CD4-positive, alpha-beta T cell treated with Interleukin-10 for 1 hour (primary cell): ENCODE measurements around the gene GPC6.

Source experiments
- DNase-seq: peaks from one replicate; pipeline ENCODE4 v3.0.0-alpha.2; 2020

GPC6 gene

DNA sequence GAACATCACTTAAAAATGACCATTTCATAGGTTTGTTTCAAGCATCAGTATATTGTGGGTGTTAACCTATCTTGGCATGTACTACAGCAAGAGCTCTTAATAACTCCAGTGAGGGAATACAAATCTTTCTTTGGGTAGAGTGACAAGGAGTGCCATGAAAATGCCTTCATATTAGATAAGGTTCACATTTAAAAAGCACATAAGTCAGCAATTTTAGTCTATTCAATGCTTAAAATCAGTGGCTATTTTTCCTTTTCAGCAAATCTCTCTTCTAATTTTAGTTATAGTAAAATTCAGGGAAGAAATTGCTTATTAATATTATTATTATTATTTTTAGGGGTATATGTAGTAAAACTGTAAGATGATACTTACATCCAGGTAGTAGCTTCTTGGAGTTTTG, 291.1 kb downstream of the GPC6 start:
- no peak for DNase-seq

DNA sequence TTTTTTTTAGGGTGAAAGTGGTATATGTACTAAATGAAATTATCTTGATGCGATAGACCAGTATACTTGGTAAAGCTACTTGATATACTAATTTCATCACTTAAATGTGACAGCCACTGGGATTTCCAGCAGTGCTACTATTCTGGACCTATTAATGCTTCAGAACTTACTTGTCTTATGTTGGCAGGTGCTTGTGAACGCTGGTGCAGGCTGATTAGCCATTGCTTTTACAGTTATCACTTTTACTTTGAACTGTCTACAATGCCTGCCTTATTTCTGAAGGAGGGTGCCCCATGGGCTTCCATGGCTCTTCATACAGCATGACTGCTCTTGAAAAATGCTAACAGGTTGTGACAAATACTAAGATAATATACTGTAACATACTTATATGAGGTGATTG, 294.7 kb downstream of the GPC6 start:
- DNase-seq: no peak

DNA sequence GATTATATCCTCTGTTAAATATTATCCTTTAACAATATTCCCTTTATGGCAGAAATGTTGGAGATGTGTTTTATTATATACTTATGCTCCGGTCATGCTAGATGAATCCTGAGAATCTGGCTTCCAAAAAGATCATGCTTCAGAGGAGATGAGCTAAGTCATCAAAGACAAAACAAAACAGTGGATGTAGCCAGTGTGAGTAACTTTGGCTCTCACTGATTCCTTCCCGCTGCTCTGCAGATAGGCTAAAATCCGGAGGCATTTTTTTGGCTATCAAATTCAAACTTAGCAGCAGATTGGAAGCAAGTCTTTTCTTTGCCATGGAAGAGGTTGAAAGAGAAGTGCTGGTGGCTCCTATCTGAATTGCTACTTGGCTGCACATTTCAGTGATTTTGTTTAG, 295.9 kb downstream of the GPC6 start:
- no peak for DNase-seq

DNA sequence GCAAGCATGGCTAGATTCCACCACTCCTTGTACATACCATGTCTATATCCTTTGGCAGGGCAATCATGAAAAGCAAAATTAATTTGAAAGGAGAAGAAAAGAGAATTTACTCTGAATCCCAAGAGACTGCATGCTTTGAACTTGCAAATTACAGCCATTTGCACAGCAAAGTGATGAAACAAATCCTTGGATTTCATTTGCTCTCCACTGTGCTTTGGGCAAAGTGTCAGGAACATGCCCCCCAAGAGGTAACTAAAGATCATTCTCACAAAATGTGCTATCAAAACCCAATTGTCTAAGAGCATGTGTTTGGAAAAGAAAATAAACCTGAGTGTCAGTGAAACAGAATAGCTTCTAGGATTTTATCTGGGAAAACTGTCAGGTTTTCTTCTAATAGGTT, 298.5 kb downstream of the GPC6 start:
- DNase-seq: no peak

DNA sequence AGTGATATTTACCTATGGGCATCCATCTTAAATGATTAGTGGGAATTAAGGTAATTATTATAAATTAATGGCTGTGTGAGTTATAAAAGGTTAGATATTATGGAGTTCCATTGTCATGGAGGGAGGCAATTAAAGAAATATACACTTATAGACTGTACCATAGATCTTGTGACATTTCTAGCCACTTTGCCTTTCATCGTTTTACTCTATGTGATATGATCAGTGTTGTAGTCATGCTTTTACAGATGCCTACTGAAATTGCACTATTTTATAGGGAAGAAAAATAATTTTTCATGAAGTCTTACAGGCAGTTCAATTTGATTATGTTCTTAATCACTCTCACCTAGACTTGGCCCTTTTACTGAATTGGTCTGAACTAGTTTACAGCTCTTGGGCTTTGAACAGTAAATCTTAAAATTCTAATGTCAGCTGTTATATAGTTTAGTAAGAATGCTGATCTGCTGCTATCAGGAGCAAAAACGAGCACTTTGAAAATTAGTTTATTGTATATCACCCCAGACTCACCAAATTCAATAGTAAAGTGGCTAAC, 301.2 kb downstream of the GPC6 start:
- no peak for DNase-seq

DNA sequence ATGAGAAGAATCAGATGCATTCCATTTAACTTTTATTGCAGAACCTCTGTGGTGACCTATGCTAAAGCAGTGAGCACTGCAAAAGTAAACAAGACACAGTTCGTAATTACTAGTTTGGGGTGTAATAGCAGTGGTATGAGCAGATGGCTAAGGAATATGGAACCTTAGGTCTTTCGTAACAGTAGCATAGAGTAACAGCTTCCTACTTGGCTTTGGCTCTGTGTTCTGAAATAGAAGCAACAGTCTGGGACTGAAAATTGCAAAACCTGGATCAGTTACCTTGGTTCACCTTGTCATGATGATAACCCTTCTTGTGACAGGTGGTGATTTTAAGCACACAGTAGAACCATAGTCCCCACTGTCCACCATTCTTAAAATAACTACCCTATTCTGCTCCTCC, 303.4 kb downstream of the GPC6 start:
- DNase-seq: no peak

DNA sequence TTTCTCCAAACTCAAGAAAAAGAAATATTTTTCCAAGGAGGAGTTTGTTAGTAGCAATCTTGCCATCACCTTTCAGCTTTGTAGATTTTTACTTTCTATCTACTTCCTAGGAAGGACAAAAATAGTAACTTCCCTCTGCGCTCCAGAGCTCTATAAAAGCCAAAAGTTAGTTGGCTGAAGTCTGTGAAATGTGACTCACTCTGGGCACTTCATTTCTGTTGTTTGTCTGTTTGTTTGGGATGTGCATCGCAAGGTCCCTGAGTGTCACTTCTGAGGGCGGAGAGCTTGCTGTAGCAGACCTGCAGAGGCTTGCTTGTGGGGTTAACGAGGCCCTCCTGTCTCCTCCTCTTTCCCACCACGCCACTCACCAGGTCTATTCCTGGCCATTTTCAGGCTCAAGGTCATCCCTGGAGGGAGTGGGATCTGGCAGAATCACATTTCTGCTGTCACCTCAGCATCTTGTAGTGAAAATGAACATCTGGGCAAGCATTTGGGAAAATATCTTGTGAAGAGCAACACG, 307.6 kb downstream of the GPC6 start:
- DNase-seq: no peak

DNA sequence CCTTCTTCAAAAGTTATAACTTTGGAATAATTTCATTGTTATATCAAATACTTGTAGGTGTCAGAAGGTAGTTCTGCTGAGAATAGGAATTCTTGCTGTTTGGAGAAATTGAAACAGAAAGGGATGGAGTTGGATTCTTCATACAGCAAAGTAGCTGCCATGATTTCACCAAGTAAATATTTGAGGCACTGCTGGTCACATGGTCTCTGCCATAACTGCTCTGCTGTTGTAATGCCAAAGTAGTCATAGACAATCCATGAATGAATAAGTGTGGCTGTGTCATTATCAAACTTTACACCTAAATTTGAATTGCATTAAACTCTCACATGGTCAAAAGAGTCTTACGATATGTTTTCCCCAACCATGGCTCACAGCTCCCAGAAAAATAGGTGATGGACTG, 308.6 kb downstream of the GPC6 start:
- DNase-seq: no peak

DNA sequence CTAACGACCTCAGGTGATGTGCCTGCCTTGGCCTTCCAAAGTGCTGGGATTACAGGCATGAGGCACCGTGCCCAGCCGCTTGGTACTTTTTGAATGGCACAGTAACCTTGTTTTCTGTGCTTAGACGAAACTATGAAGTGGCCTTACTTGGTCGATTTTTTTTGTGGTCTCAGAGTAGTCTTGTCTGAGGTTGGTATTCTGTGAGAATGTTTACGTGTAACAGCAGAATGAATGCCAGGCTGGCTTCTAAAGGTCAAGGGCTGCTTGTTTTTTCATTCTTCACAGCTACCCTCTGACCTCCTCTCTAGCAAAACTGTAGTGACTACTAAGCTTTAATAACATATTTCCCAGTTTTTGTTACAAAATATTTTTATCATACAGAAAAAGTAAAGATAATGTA, 313.3 kb downstream of the GPC6 start:
- no peak for DNase-seq

DNA sequence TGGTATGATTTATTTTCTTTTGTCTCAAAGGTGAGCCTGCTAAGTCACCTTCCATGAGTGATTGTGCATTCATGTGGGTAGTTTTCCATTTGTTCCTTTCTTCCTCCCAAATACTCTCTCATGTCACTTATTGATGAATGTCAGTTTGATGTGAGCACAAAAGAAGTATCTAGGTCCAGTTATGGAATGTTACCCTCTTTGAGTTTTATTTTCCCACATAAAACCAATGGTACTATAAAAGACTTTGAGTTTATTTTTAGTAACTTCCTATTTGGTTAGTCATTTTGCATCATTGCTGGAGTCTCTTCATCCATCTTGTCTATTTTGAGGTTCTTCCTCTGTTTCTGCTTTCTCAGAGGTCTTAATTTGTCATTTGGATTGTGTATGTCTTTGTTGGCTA, 321.3 kb downstream of the GPC6 start:
- DNase-seq: no peak

DNA sequence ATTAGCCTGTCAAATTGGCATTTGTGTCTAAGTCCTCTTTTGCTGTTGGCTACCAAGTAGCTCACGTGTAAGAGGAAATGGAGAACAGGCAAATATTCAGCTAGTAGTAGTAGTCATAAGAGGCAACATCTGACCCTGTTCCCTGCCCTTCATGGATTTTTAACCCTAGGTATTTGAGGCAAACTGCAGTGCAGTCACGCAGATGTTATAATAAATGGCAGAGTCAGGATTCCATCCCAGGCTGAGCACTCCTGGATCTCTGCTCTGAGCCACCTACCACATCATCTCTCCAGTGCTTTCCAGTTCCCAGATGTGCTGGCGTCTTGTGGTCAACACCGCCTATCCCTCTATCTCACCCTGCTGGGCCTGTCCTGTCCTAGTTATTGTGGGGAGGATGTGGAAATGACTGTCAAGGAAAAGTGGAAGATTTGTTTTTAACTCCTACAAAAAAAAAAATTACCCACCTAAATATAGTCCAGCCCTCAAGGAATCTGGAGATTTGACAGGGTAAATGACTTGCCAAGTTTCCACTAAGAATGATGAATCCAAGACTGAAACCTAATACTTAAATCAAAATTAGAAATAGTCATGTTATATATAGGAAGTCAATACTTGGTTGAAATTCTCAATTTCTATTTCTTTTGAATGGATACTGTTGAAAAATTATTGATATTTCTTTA, 322.9 kb downstream of the GPC6 start:
- DNase-seq: no peak

DNA sequence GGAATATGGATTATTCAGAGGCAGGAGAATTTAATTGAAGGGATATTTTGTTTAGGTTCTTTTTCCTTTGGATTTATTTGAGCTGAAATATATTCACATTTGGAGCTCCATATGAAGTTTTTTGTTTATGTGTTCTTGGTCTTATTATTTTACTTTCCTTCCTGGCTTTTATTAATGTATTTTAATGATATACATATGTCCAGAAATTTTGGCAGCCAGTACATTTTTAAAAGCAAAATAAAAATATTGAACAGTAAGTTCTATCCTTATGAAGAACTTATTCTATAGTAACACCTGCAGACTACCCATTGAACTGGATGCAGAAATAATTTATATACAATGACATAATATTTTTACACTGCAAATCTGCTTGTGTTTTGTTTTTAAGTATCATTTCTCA, 323.6 kb downstream of the GPC6 start:
- no peak for DNase-seq

DNA sequence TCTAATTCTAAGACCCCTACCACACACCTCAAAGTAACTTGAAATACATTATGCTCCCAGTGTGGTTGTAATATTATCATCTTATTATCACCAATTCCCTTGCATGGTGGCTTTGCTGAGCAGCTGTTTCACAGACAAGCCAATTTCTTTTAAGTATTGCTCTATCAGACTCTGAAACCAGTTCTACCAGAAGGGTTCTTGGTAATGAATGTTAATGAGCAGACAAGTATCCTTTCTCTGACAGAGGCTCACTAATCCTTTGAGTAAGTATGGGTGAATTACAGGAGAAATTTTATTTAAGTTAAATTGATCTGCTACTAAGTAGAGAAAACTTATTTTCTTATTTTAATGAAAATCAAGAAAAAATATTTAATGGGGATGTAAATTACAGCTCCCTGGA, 326.0 kb downstream of the GPC6 start:
- DNase-seq: no peak

DNA sequence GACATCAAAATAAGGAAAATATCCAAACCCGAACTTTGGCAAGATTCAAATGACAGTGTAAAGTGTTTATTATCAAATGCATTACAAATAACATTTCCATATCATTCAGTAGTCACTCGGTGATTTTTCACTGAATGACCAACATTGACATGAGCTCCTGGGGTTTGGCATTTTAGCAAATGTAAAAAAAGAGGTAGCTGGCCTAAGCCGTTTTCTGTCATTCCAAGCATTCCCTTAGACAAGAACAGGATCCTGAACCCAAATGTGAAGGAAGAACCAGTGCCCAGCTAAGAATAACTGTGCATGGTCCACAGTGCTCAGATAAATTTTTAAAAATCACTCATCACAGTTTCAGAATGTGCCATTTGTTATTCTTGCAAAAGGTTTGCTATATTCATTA, 327.9 kb downstream of the GPC6 start:
- DNase-seq: no peak

DNA sequence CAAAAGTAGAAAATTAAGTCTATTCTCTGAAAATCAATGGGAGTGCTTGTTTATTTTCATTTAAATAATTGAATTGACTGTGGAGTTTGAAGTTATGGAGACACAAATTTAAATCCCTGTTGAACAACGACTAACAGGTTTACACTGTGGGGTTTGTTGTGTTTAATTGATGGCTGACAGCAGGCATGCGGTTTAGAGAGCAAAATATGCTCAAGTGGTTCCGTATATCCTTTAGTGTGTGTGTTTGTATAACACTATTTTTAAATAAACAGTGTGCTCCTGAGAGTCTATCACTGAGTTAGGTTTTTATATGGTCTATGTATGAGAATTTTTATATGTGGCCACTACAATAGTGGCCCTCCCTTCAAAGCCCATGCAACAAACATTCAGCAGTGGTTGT, 332.0 kb downstream of the GPC6 start:
- DNase-seq: no peak

DNA sequence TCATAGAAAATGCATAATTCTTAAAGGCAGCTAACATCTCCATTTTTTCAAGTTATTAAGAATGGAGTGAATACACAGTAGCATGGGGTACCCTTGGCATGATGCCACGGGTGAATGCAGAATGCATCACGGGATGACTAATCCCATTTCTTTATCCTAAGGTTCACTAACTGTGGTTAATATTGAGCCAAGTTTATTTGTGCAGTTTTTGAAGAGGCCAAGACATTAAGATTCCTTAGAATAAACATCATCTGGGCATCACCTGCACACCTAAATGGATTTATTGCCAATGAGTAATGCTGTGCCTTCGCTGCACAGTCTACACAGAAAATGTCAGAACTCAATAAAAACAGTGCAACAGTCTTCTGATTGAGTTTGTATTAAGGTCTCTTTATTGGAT, 333.1 kb downstream of the GPC6 start:
- no peak for DNase-seq

DNA sequence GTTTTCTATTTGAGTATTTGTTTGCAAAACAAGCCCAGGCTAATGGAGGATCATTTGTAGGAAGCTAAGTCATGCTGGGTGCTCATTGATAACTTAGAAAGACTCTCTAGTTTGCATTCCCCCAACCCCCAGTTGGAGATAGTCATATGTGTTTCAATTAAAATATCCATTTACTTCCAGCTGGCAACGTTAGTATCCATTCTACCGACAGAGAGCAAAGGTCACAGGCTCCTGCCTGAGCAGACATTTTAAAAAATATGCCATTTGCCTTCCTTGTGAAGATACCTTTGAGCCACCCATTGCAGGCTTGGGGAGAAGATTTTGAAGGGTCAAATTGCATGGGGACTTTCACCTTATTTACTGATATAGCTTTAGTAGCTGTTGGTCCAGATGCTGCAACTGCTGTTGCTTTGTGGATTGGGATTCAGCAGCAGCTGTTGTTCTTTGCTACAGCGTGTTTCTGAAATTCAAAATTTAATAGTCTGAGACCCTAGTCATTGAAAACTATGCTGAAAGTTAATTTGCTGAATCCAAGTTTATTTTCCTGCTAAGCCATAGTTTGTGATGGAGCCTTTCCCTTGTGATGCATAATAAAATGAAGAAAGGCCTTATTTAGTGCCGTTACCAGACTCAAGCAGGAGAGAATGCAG, 335.1 kb downstream of the GPC6 start:
- no peak for DNase-seq

DNA sequence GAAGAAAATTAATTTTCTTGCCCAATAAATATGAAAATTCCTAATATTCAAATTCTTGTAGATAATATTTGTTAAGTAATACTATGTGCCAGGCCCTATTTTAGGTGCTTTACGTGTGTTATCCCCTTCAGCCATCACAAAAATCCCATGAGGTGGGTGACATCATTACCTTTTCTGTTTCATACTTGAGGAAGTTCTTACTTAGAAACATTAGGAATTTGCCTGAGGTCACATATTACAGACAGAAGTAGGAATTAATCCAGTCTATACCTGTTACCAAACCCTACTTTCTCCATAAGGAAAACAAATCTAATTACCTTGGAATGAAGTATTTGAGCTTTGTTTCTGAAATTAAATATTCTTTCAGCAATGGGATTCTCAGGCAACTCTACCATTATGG, 336.1 kb downstream of the GPC6 start:
- DNase-seq: no peak

DNA sequence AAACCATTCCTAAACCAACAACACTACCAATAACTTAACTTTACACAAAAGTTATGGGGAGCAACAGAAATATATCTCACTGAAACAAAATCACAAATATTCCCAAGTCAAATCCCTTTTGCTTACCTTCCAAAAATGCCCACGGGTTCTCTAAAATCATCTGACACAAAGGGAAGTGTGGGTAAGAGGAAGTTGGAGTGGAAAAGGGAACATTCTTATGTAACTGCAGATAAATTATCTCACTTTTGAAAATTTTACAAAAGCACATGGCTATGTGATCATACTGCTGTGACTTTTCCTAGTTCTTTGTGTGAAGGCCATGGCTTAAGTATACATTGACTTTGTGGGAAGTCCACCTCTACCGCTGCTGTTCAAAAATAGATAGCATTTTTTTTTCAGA, 350.5 kb downstream of the GPC6 start:
- no peak for DNase-seq

DNA sequence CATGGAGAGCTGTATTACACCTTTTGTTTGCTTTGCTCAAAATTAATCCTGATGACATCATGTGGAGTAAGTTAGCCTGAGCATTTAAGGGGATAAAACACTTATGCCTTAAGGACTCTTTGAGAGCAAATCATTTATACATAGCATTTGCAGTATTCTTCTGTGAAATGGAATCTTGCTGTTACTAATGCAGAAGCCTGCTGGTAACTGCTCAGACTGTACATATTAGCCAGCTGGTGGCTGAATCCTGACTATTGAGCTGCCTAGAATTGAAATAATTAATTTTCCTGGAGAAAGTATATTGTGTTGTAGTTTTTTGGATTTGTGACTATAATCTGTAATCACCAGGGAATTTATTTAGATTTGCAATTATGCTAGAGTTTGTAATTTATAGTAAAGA, 363.2 kb downstream of the GPC6 start:
- DNase-seq: no peak

DNA sequence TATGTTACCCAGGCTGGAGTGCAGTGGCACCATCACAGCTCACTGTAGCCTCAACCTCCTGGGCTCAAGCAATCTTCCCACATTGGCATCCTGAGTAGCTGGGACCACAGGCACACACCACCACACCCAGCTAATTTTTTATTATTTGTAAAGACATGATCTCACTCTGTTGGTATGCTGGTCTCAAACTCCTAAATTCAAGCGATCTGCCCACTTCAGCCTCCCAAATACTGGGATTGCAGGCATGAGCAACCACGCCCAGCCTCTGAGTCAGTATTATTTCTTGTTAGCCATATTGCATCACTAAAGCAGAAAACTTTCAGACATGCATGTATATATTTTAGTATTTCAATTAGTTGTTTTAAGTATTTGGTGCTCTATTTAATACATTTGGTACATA, 376.4 kb downstream of the GPC6 start:
- no peak for DNase-seq

DNA sequence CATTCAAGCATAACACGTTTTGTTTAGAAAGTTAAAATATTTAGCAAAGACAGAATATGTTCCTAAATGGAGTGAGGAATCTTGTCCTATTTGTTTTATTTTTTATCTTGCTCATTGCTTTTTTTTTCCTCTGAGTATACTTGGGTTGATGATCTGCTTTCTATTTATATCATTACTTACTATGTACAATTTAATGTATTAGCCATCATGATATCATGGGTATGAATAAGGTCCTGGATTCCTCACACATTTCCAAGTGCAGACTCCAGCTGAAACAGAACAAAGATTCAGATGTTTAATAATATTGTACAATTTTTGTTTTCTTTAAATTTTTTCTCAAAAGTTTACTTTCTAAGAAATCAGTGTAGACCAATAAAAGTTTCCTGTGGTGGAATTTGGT, 388.2 kb downstream of the GPC6 start:
- DNase-seq: no peak

DNA sequence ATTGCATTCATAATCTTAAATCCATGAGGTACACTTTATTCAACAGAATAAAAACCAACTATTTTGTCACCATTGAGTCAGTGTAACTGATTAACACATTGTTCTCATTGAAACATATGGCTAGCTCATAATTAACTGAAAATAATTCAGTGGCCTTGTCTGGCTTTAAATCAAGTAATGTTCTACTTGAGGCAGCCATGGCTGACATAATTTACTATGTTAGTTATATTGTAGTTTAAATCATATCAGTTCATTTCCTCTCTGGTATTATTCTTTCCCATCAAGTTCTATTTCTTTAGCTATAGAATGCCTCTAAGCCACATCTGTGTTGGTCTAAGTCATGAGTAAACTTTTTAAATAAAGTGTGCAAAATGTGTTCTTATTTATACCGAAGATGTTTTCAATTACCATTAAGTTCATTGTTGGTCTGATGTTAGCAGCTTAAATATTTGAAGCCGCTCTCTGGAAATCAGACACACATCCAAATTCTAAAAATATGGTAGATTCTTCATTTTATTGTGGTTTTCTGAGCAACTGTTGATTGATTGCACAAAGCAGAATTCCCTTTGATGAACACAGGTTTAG, 393.7 kb downstream of the GPC6 start:
- no peak for DNase-seq

DNA sequence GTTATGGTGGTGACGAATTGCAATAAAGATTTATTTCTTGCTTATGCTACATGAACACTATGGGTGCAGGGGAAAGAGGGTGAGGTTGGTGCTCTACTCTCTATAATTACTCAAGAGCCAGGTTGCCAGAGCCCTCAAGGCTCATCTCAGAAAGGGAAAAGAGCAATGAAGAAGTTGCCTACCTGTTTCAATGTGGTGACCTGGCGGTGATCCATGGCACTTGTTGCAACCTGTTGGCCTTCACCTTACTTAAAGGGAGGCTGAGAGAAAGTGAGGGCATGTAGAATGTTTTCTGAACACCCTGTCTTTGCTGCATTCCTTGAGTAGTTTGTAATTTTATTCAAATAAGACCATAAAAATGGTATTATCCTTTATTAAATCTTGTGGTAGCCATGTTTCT, 394.4 kb downstream of the GPC6 start:
- DNase-seq: no peak
